ENCODE measurements around the gene SAMD11.
"Not testable (repeated sequence)": the region's sequence is repeated elsewhere in the genome, so short reads cannot be mapped to it uniquely, and the experiment has no call there.

Gene SAMD11

GRCh38 chr1:976791-977190, 53.1 kb downstream of the SAMD11 start:
- not testable (repeated sequence) for DNase-seq (ENCODE audit: low spot score)

GRCh38 chr1:978069-978834, 54.5 kb downstream of the SAMD11 start:
- DNase-seq (ENCODE audit: low spot score): no peak

GRCh38 chr1:978835-979743, 55.4 kb downstream of the SAMD11 start:
- DNase-seq (ENCODE audit: low spot score): no peak

- DNase-seq (ENCODE audit: low spot score): no peak
These were observed 56.0 kb downstream of the SAMD11 start for GRCh38 chr1:979744-980072.

- no peak for DNase-seq (ENCODE audit: low spot score)
These were observed 56.4 kb downstream of the SAMD11 start for GRCh38 chr1:980137-980571.

- no peak for DNase-seq (ENCODE audit: low spot score)
These were observed 57.1 kb downstream of the SAMD11 start for GRCh38 chr1:980602-981395.

GRCh38 chr1:981491-981954, 57.8 kb downstream of the SAMD11 start:
- no peak for DNase-seq (ENCODE audit: low spot score)

GRCh38 chr1:981955-982558, 58.3 kb downstream of the SAMD11 start, which contains the start of gene PERM1:
Gene PERM1, minus strand, starts transcription at chr1:982093. Its CDS starts 1,064 bp downstream, at chr1:981029.
- no peak for DNase-seq (ENCODE audit: low spot score)

GRCh38 chr1:982765-983436, 59.2 kb downstream of the SAMD11 start:
- DNase-seq (ENCODE audit: low spot score): no peak

- DNase-seq (ENCODE audit: low spot score): peak; percentile 85
These were observed 60.2 kb downstream of the SAMD11 start for GRCh38 chr1:983798-984475.

GRCh38 chr1:984476-984814, 60.7 kb downstream of the SAMD11 start:
- DNase-seq (ENCODE audit: low spot score): no peak

GRCh38 chr1:985126-985525, 61.4 kb downstream of the SAMD11 start:
- DNase-seq (ENCODE audit: low spot score): no peak

- DNase-seq (ENCODE audit: low spot score): not testable (repeated sequence)
These were observed 64.3 kb downstream of the SAMD11 start for GRCh38 chr1:988061-988460.

GRCh38 chr1:991275-991674, 67.6 kb downstream of the SAMD11 start:
- not testable (repeated sequence) for DNase-seq (ENCODE audit: low spot score)

GRCh38 chr1:991895-992294, 68.2 kb downstream of the SAMD11 start:
- DNase-seq (ENCODE audit: low spot score): no peak

- no peak for DNase-seq (ENCODE audit: low spot score)
These were observed 68.6 kb downstream of the SAMD11 start for GRCh38 chr1:992362-992761.

- DNase-seq (ENCODE audit: low spot score): no peak
These were observed 69.8 kb downstream of the SAMD11 start for GRCh38 chr1:993379-993995.
